GM15510 (cell line): ENCODE results near the gene RPS6KA2.

ENCODE experiments used
- POLR2A ChIP-seq: IDR thresholded peaks from 3 replicates; pipeline ENCODE4 v1.6.1; 2011; ENCODE audit warnings: borderline replicate concordance; ENCODE audit not compliant: insufficient read length; ENCODE audit errors: extremely low read depth

Gene RPS6KA2

GRCh38 chr6:166533205-166533824 is 93.7 kb downstream of the RPS6KA2 start:
- TF ChIP-seq POLR2A: no peak

GRCh38 chr6:166532302-166532701 is 94.7 kb downstream of the RPS6KA2 start:
- TF ChIP-seq POLR2A: no peak

GRCh38 chr6:166530211-166531095 is 96.6 kb downstream of the RPS6KA2 start:
- TF ChIP-seq POLR2A: no peak

GRCh38 chr6:166529586-166529985 is 97.5 kb downstream of the RPS6KA2 start:
- TF ChIP-seq POLR2A: no peak

- no peak for TF ChIP-seq POLR2A
Observed at GRCh38 chr6:166527849-166528248, 99.2 kb downstream of the RPS6KA2 start.

- no peak for TF ChIP-seq POLR2A
Observed at GRCh38 chr6:166526937-166527336, 100.1 kb downstream of the RPS6KA2 start.

GRCh38 chr6:166525567-166525966 is 101.5 kb downstream of the RPS6KA2 start:
- no peak for TF ChIP-seq POLR2A

GRCh38 chr6:166523782-166524559 is 103.1 kb downstream of the RPS6KA2 start:
- TF ChIP-seq POLR2A: no peak

- TF ChIP-seq POLR2A: no peak
Observed at GRCh38 chr6:166520905-166521834, 105.9 kb downstream of the RPS6KA2 start.

- no peak for TF ChIP-seq POLR2A
Observed at GRCh38 chr6:166516251-166516884, 110.7 kb downstream of the RPS6KA2 start.

- no peak for TF ChIP-seq POLR2A
Observed at GRCh38 chr6:166515072-166515810, 111.8 kb downstream of the RPS6KA2 start.

- TF ChIP-seq POLR2A: no peak
Observed at GRCh38 chr6:166514196-166514595, 112.9 kb downstream of the RPS6KA2 start.

- no peak for TF ChIP-seq POLR2A
Observed at GRCh38 chr6:166512567-166512966, 114.5 kb downstream of the RPS6KA2 start.
